ENCODE measurements around the gene NPAS4. TPM values are rescaled to one million over a fixed set of nuclear protein-coding genes. Genes with fewer than 3 reads are reported as not detected.

The NPAS4 gene
- total RNA-seq, 4 donors from 2014 or later: not detected

GRCh38 chr11:66473167-66473566 is 52.3 kb downstream of the NPAS4 start:
- DNase-seq (ENCODE audit: low spot score in 2 of 2): no peak
- TF ChIP-seq EP300 (IDR thresholded peaks at IDR 0.05) (no peak), CTCF (IDR thresholded peaks at IDR 0.05) (no peak), POLR2AphosphoS5 (IDR thresholded peaks at IDR 0.05) (no peak), POLR2A (IDR thresholded peaks at IDR 0.05) (no peak)
- Histone ChIP-seq H3K27ac (no peak overlapping the region), H3K36me3 (peaks cover 53% of the 10 kb centered on the region), H3K4me3 (no peak overlapping the region), H3K27me3 (no peaks in the 10 kb centered on the region), H3K9me3 (no peaks in the 10 kb centered on the region), H3K4me1 (peaks cover 6% of the 10 kb centered on the region)
- WGBS: 95% methylated on average over 10 of the region's 11 CpGs

GRCh38 chr11:66473608-66474515 is 53.0 kb downstream of the NPAS4 start:
- Histone ChIP-seq H3K9me3 (no peaks in the 10 kb centered on the region), H3K27ac (no peak overlapping the region), H3K4me3 (no peak overlapping the region), H3K27me3 (no peaks in the 10 kb centered on the region), H3K36me3 (peaks cover 53% of the 10 kb centered on the region), H3K4me1 (peaks cover 6% of the 10 kb centered on the region)
- no peak for DNase-seq (ENCODE audit: low spot score in 2 of 2)
- TF ChIP-seq CTCF (IDR thresholded peaks at IDR 0.05): no peak
- no peak for TF ChIP-seq EP300 (IDR thresholded peaks at IDR 0.05)
- no peak for TF ChIP-seq POLR2A (IDR thresholded peaks at IDR 0.05)
- no peak for TF ChIP-seq POLR2AphosphoS5 (IDR thresholded peaks at IDR 0.05)
- 42% methylated on average over 5 of the region's 20 CpGs for WGBS

- 98% methylated on average over 9 of the region's 44 CpGs for WGBS
- peaks cover 50% of the 10 kb centered on the region for H3K36me3 ChIP-seq
- H3K27me3 ChIP-seq: no peaks in the 10 kb centered on the region
- H3K4me3 ChIP-seq: no peak overlapping the region
- peaks cover 17% of the 10 kb centered on the region for H3K4me1 ChIP-seq
- TF ChIP-seq POLR2AphosphoS5 (IDR thresholded peaks at IDR 0.05) (no peak), POLR2A (IDR thresholded peaks at IDR 0.05) (no peak), CTCF (IDR thresholded peaks at IDR 0.05) (no peak), EP300 (IDR thresholded peaks at IDR 0.05) (no peak)
- H3K9me3 ChIP-seq: no peaks in the 10 kb centered on the region
- H3K27ac ChIP-seq: no peak overlapping the region
- no peak for DNase-seq (ENCODE audit: low spot score in 2 of 2)
Measured at GRCh38 chr11:66475349-66476172, 54.7 kb downstream of the NPAS4 start.

Other genes starting within 250 kb of the NPAS4 start
- 10 to 100 TPM; 18.1 to 22.8 (median 20.4) TPM for gene KLC2, start 163.3 kb upstream of the NPAS4 start, total RNA-seq
- gene RAB1B, start 152.4 kb upstream of the NPAS4 start, total RNA-seq: 100 to 1,000 TPM in 3 of 4 donors, 10 to 100 TPM in 1; 79.0 to 124 (median 115) TPM
- gene CNIH2, start 142.9 kb upstream of the NPAS4 start, total RNA-seq: 1 to 10 TPM in 3 of 4 donors, not detected in 1; 1.1 to 2.5 (median 1.9) TPM
- gene YIF1A, start 131.9 kb upstream of the NPAS4 start, total RNA-seq: 10 to 100 TPM; 21.6 to 61.3 (median 56.1) TPM
- gene TMEM151A, start 129.1 kb upstream of the NPAS4 start, total RNA-seq: not detected
- 10 to 100 TPM in 2 of 4 donors, 1 to 10 TPM in 2; 5.9 to 32.6 (median 19.2) TPM for gene CD248, start 104.0 kb upstream of the NPAS4 start, total RNA-seq
- 10 to 100 TPM; 40.3 to 73.6 (median 60.3) TPM for gene RIN1, start 84.6 kb upstream of the NPAS4 start, total RNA-seq
- 10 to 100 TPM; 45.7 to 60.3 (median 57.3) TPM for gene BRMS1, start 75.9 kb upstream of the NPAS4 start, total RNA-seq
- 10 to 100 TPM; 14.4 to 31.9 (median 20.6) TPM for gene B4GAT1, start 73.4 kb upstream of the NPAS4 start, total RNA-seq
- 1 to 10 TPM; 2.2 to 4.7 (median 3.9) TPM for gene SLC29A2, start 49.3 kb upstream of the NPAS4 start, total RNA-seq
- gene MRPL11, start 17.8 kb downstream of the NPAS4 start, total RNA-seq: 10 to 100 TPM; 22.0 to 42.0 (median 28.0) TPM
- gene PELI3, start 45.9 kb downstream of the NPAS4 start, total RNA-seq: 10 to 100 TPM; 19.0 to 23.4 (median 20.5) TPM
- 10 to 100 TPM; 12.2 to 23.0 (median 22.2) TPM for gene DPP3, start 59.4 kb downstream of the NPAS4 start, total RNA-seq
- 10 to 100 TPM; 35.5 to 85.2 (median 57.0) TPM for gene BBS1, start 89.6 kb downstream of the NPAS4 start, total RNA-seq
- 10 to 100 TPM; 13.9 to 37.2 (median 15.3) TPM for gene ZDHHC24, start 125.0 kb downstream of the NPAS4 start, total RNA-seq
- gene ACTN3, start 125.9 kb downstream of the NPAS4 start, total RNA-seq: not detected
- 100 to 1,000 TPM in 1 of 4 donors, 10 to 100 TPM in 3; 61.6 to 114 (median 83.2) TPM for gene CTSF, start 147.6 kb downstream of the NPAS4 start, total RNA-seq
- gene CCDC87, start 172.0 kb downstream of the NPAS4 start, total RNA-seq: under 1 TPM in 2 of 4 donors, not detected in 2; 0.30 to 0.55 TPM
- 10 to 100 TPM; 14.1 to 36.3 (median 20.2) TPM for gene CCS, start 172.2 kb downstream of the NPAS4 start, total RNA-seq
- 10 to 100 TPM; 53.2 to 96.1 (median 84.5) TPM for gene RBM14, start 195.6 kb downstream of the NPAS4 start, total RNA-seq
- gene RBM4, start 217.7 kb downstream of the NPAS4 start, total RNA-seq: 10 to 100 TPM; 82.5 to 100.0 (median 91.4) TPM